Activated effector memory CD4-positive, alpha-beta T cell treated with Interleukin-2 at 50 U/mL for 16 hours (primary cell): ENCODE measurements around the gene LRRC37A2.
"Not testable (repeated sequence)": the region's sequence is repeated elsewhere in the genome, so short reads cannot be mapped to it uniquely, and the experiment has no call there.

ENCODE experiments used
- DNase-seq: peaks from one replicate; pipeline ENCODE4 v3.0.0-alpha.2; 2020

The LRRC37A2 gene

GRCh38 chr17:46598344-46598931 lies 86.2 kb downstream of the LRRC37A2 start:
- DNase-seq, result not testable (repeated sequence)

- DNase-seq, result not testable (repeated sequence)
Observed at GRCh38 chr17:46600767-46601166, 88.5 kb downstream of the LRRC37A2 start.

- DNase-seq, result not testable (repeated sequence)
Observed at GRCh38 chr17:46603125-46603524, 90.9 kb downstream of the LRRC37A2 start.
